IPS-NIHi11 (cell line): ENCODE results near the gene PSMC3IP.
"Not testable (repeated sequence)": the region's sequence is repeated elsewhere in the genome, so short reads cannot be mapped to it uniquely, and the experiment has no call there.

Experiments
- DNase-seq: peaks from one replicate; pipeline ENCODE4 v3.0.0; 2012; ENCODE audit warnings: mixed read lengths, low spot score

PSMC3IP gene

GRCh38 chr17:42577532-42578281 is at the start of gene PSMC3IP:
Gene PSMC3IP (minus strand): TSS chr17:42577729. CDS start chr17:42577686, 43 bp downstream.
- DNase-seq: peak; percentile 97

- DNase-seq: no peak
These were observed 46.4 kb upstream of the PSMC3IP start for GRCh38 chr17:42623732-42624596.

GRCh38 chr17:42623271-42623670 is 45.7 kb upstream of the PSMC3IP start:
- no peak for DNase-seq

- not testable (repeated sequence) for DNase-seq
These were observed 44.5 kb upstream of the PSMC3IP start for GRCh38 chr17:42621987-42622386.

GRCh38 chr17:42618442-42619150 is 41.1 kb upstream of the PSMC3IP start:
- peak; percentile 77 for DNase-seq

GRCh38 chr17:42617956-42618431 is 40.5 kb upstream of the PSMC3IP start:
- DNase-seq: no peak

GRCh38 chr17:42613699-42614295 is 36.3 kb upstream of the PSMC3IP start:
- DNase-seq: no peak

- DNase-seq: no peak
These were observed 34.5 kb upstream of the PSMC3IP start for GRCh38 chr17:42612013-42612412.

- DNase-seq: peak; percentile 59
These were observed 32.6 kb upstream of the PSMC3IP start for GRCh38 chr17:42609814-42610801.

- DNase-seq: peak; percentile 99
These were observed 31.8 kb upstream of the PSMC3IP start, which contains the start of the genes RETREG3 and TUBG1 for GRCh38 chr17:42609182-42609813. Gene RETREG3 (minus strand): TSS chr17:42609374. CDS start chr17:42609324, 50 bp downstream. Gene TUBG1 (plus strand): TSS chr17:42609683. CDS start chr17:42609738, 55 bp downstream.

GRCh38 chr17:42608305-42609181 is 31.0 kb upstream of the PSMC3IP start:
- no peak for DNase-seq

- no peak for DNase-seq
These were observed 30.2 kb upstream of the PSMC3IP start for GRCh38 chr17:42607769-42608168.

GRCh38 chr17:42603318-42603717 is 25.8 kb upstream of the PSMC3IP start:
- DNase-seq: no peak

GRCh38 chr17:42598905-42599304 is 21.4 kb upstream of the PSMC3IP start:
- no peak for DNase-seq

GRCh38 chr17:42596386-42596785 is 18.9 kb upstream of the PSMC3IP start:
- DNase-seq: no peak

- no peak for DNase-seq
These were observed 13.9 kb upstream of the PSMC3IP start for GRCh38 chr17:42591411-42591810.

- no peak for DNase-seq
These were observed 13.4 kb upstream of the PSMC3IP start for GRCh38 chr17:42590886-42591285.

GRCh38 chr17:42586514-42587230 is 9.1 kb upstream of the PSMC3IP start:
- DNase-seq: no peak
